Loucy (cell line): Measurements from ENCODE around the gene FAM181A.

Experiments
- H2AFZ ChIP-seq: fragments of 200-600 bp; sonication (generic); 2 replicates; pipeline ENCODE4 v1.6.0; 2016; ENCODE audit warnings: antibody characterized with exemption, mild to moderate bottlenecking, low read length, moderate library complexity
- H3F3A ChIP-seq: fragments of 200-600 bp; 2 replicates; pipeline ENCODE4 v1.6.0; 2016; ENCODE audit warnings: antibody characterized with exemption, low read depth, mild to moderate bottlenecking
- H3K27me3 ChIP-seq: fragments of 200-600 bp; sonication (generic); 2 replicates; pipeline ENCODE4 v1.6.1; 2014; ENCODE audit warnings: low read length, mild to moderate bottlenecking; ENCODE audit not compliant: insufficient read depth, poor library complexity, severe bottlenecking
- H3K36me3 ChIP-seq: fragments of 200-600 bp; sonication (generic); 2 replicates; pipeline ENCODE4 v1.6.1; 2016; ENCODE audit warnings: low read length; ENCODE audit not compliant: insufficient read depth
- H3K4me1 ChIP-seq: fragments of 200-600 bp; sonication (generic); 2 replicates; pipeline ENCODE4 v1.5.1; 2014; ENCODE audit warnings: low read length, mild to moderate bottlenecking; ENCODE audit not compliant: insufficient read depth, poor library complexity, severe bottlenecking
- H3K4me2 ChIP-seq: fragments of 200-600 bp; sonication (generic); 2 replicates; pipeline ENCODE4 v1.6.0; 2014; ENCODE audit warnings: antibody characterized with exemption, low read length, low read depth, mild to moderate bottlenecking; ENCODE audit not compliant: poor library complexity, severe bottlenecking
- H3K4me3 ChIP-seq: fragments of 200-600 bp; sonication (generic); 2 replicates; pipeline ENCODE4 v1.5.1; 2014; ENCODE audit warnings: low read length, mild to moderate bottlenecking, mixed read lengths; ENCODE audit not compliant: poor library complexity, severe bottlenecking
- H3K79me2 ChIP-seq: fragments of 200-600 bp; sonication (generic); 2 replicates; pipeline ENCODE4 v1.6.1; 2014; ENCODE audit warnings: low read length; ENCODE audit not compliant: insufficient read depth
- H3K9ac ChIP-seq: fragments of 200-600 bp; sonication (generic); 2 replicates; pipeline ENCODE4 v1.6.0; 2014; ENCODE audit warnings: mild to moderate bottlenecking, low read depth, low read length, moderate library complexity; ENCODE audit not compliant: poor library complexity, severe bottlenecking
- H3K9me2 ChIP-seq: fragments of 200-600 bp; sonication (generic); replicated peaks from 2 replicates; pipeline ENCODE4 v1.6.1; 2016; ENCODE audit warnings: low read depth, low read length, mixed read lengths
- H3K9me3 ChIP-seq: fragments of 200-600 bp; sonication (generic); 2 replicates; pipeline ENCODE4 v1.6.1; 2014; ENCODE audit warnings: mild to moderate bottlenecking, antibody characterized with exemption, low read length, low read depth; ENCODE audit not compliant: insufficient read depth
- H4K20me1 ChIP-seq: fragments of 200-600 bp; sonication (generic); 2 replicates; pipeline ENCODE4 v1.6.0; 2014; ENCODE audit warnings: antibody characterized with exemption, low read length, mild to moderate bottlenecking; ENCODE audit not compliant: insufficient read depth, poor library complexity, severe bottlenecking
- CTCF ChIP-seq: fragments of 200-600 bp; sonication (generic); conservative IDR thresholded peaks from 2 replicates; pipeline ENCODE4 v1.5.1; 2014; ENCODE audit warnings: mild to moderate bottlenecking, antibody characterized with exemption, low read length
- EZH2phosphoT487 ChIP-seq: fragments of 200-600 bp; IDR thresholded peaks from 2 replicates; pipeline ENCODE4 v1.6.1; 2018; ENCODE audit warnings: antibody characterized with exemption, mild to moderate bottlenecking, moderate library complexity, borderline replicate concordance

The FAM181A gene

DNA sequence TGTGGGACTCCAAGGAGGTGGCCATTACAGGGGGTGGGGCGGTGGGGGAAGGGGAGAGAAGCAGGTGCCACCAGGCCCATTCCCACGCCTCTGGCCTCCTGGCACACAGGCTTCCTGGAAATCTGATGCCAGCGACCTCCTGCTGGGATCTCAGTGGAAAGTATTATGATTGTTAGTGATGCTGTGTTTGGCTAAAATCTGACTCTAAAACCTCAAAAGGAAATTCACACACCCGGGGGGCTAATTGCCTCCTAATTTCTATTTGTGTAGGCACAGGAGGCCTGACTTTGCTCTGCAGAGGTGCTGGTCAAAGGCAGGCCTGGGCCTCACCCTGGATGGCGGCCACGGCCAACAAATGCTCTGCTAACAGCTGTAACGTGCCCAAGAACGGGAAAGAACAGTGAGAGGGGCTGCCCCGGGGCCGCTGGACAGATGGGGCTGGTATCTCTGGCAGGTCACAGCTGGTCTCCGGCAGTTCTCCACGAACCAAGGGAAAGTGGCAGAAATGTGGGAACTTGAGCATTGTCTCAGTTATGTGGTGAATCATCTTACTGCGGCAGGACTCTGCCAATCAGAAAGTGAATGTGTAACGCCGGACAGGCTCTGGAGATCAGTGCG lies 14.3 kb downstream of the FAM181A start:
- no peaks in the 10 kb centered on the region for H3K4me1 ChIP-seq
- H3K9me2 ChIP-seq = no peaks in the 10 kb centered on the region
- no peaks in the 10 kb centered on the region for H3F3A ChIP-seq
- H2AFZ ChIP-seq = no peak overlapping the region
- H3K79me2 ChIP-seq = no peaks in the 10 kb centered on the region
- no peak for TF ChIP-seq EZH2phosphoT487
- TF ChIP-seq CTCF = no peak
- H3K4me2 ChIP-seq = no peak overlapping the region
- H3K4me3 ChIP-seq = no peak overlapping the region
- no peak overlapping the region for H3K9ac ChIP-seq
- no peaks in the 10 kb centered on the region for H3K36me3 ChIP-seq
- H4K20me1 ChIP-seq = no peaks in the 10 kb centered on the region
- no peaks in the 10 kb centered on the region for H3K27me3 ChIP-seq
- no peaks in the 10 kb centered on the region for H3K9me3 ChIP-seq

GRCh38 chr14:93943052-93943451 lies 15.9 kb downstream of the FAM181A start:
- Histone ChIP-seq H3K4me1 (no peaks in the 10 kb centered on the region), H3K9ac (no peak overlapping the region), H3K79me2 (no peaks in the 10 kb centered on the region), H3K4me3 (no peak overlapping the region), H3K27me3 (no peaks in the 10 kb centered on the region), H2AFZ (no peak overlapping the region), H3F3A (no peaks in the 10 kb centered on the region), H3K9me2 (no peaks in the 10 kb centered on the region), H3K4me2 (no peak overlapping the region), H4K20me1 (no peaks in the 10 kb centered on the region), H3K36me3 (no peaks in the 10 kb centered on the region), H3K9me3 (no peaks in the 10 kb centered on the region)
- no peak for TF ChIP-seq EZH2phosphoT487
- TF ChIP-seq CTCF = no peak

- H3K4me1 ChIP-seq = no peaks in the 10 kb centered on the region
These were observed 16.8 kb downstream of the FAM181A start for GRCh38 chr14:93943930-93944329.

More at GRCh38 chr14:93943930-93944329, 16.8 kb downstream of the FAM181A start:
- Histone ChIP-seq H3K79me2 (no peaks in the 10 kb centered on the region), H3K9me2 (no peaks in the 10 kb centered on the region), H3F3A (no peaks in the 10 kb centered on the region), H3K4me3 (no peak overlapping the region), H4K20me1 (no peaks in the 10 kb centered on the region), H3K9me3 (no peaks in the 10 kb centered on the region), H3K4me2 (no peak overlapping the region), H3K9ac (no peak overlapping the region), H3K36me3 (no peaks in the 10 kb centered on the region), H2AFZ (no peak overlapping the region), H3K27me3 (no peaks in the 10 kb centered on the region)
- TF ChIP-seq EZH2phosphoT487 (no peak), CTCF (no peak)
